Lung (tissue), 12 donors: Measurements from ENCODE around the gene RGS16. TPM values are rescaled to one million over a fixed set of nuclear protein-coding genes. Genes with fewer than 3 reads are reported as not detected.

Experiments
- ATAC-seq: fragments of 200-7000 bp; cut with Tn5 transposase; one replicate; pipeline ENCODE4 v1.9.1; 2020; ENCODE audit warnings: moderate number of reproducible peaks; ENCODE audit not compliant: insufficient read depth, low FRiP score
- DNase-seq, 3 donors: peaks; one replicate each; pipeline ENCODE4 v3.0.0-alpha.2; 2013 to 2017
- H3K27ac ChIP-seq, 2 donors: one replicate each; pipeline ENCODE4 v1.5.1; 2013; ENCODE audit warnings: mild to moderate bottlenecking in 2 of 2, moderate library complexity in 2 of 2, control low read depth in 1 of 2, inconsistent platforms in 1 of 2, low read depth in 1 of 2, low read length in 1 of 2
- H3K27me3 ChIP-seq, 3 donors: one replicate each; pipeline ENCODE4 v1.5.1; 2013; ENCODE audit warnings: low read length in 2 of 3; ENCODE audit not compliant: control insufficient read depth in 3 of 3, insufficient read depth in 3 of 3
- H3K36me3 ChIP-seq, 4 donors: one replicate each; pipeline ENCODE4 v1.5.1; 2013; ENCODE audit warnings: low read length in 4 of 4, mild to moderate bottlenecking in 1 of 4, moderate library complexity in 1 of 4; ENCODE audit not compliant: control insufficient read depth in 4 of 4, insufficient read depth in 4 of 4
- H3K4me1 ChIP-seq, 5 donors: one replicate each; pipeline ENCODE4 v1.5.1; 2013; ENCODE audit warnings: low read length in 5 of 5, mild to moderate bottlenecking in 2 of 5, moderate library complexity in 1 of 5; ENCODE audit not compliant: control insufficient read depth in 5 of 5, insufficient read depth in 5 of 5
- H3K4me3 ChIP-seq: one replicate; pipeline ENCODE4 v1.5.1; 2013; ENCODE audit warnings: mild to moderate bottlenecking, control low read depth, moderate library complexity
- H3K9ac ChIP-seq, 2 donors: one replicate each; pipeline ENCODE4 v1.5.1; 2013; ENCODE audit warnings: low read length in 2 of 2, control low read depth in 1 of 2; ENCODE audit not compliant: insufficient read depth in 1 of 2
- H3K9me3 ChIP-seq, 4 donors: one replicate each; pipeline ENCODE4 v1.5.1; 2013; ENCODE audit warnings: low read length in 3 of 4, mild to moderate bottlenecking in 1 of 4, moderate library complexity in 1 of 4; ENCODE audit not compliant: control insufficient read depth in 4 of 4, insufficient read depth in 3 of 4
- CTCF ChIP-seq: IDR thresholded peaks from 2 replicates; pipeline ENCODE4 v1.5.1; 2012; ENCODE audit warnings: mild to moderate bottlenecking; ENCODE audit errors: control extremely low read depth, extremely low read depth
- WGBS, 2 donors: extraction: QIAGEN DNeasy Blood & Tissue Kit; methylation state at CpG; one replicate each; pipeline ENCODE4 v1.1.7; 2013; 5-methylcytosine and 5-hydroxymethylcytosine counted together
- polyA plus RNA-seq, 2 donors: library from polyadenylated mRNA; stranded (reverse); fragments of 200-250 nt; gene quantifications; one replicate each; pipeline ENCODE4 v1.2.1, GENCODE V29; 2013
- total RNA-seq, 2 donors: library from RNA; depleted of rRNA in 1 of 2; stranded (reverse); fragments of >200 nt in 1 of 2; gene quantifications; one replicate each; pipeline ENCODE4 v1.2.1, GENCODE V29; 2014 to 2021
- donor health status: control.
- donor health status: control.
- donor health status: Bipolar disorder and iron deficiency.
- donor health status: healthy.
- donor health status: DM: yes; HTN: yes; CAD: no.

Gene RGS16
- total and polyA plus RNA-seq, 4 donors = 12.3 to 26.6 (median 15.0) TPM

GRCh38 chr1:182611326-182611725 is 7.1 kb upstream of the RGS16 start:
- no peak for ATAC-seq
- H3K4me1 ChIP-seq = peaks cover 0 to 17% (median 7%) of the 10 kb centered on the region in 5 donors
- DNase-seq = no peak

GRCh38 chr1:182610606-182611194 is 6.5 kb upstream of the RGS16 start:
- H3K27ac ChIP-seq = no peak overlapping the region
- WGBS, 2 donors = 83 to 92% methylated on average over 6 of the region's 6 CpGs
- H3K9ac ChIP-seq = no peak overlapping the region
- H3K27me3 ChIP-seq = peaks cover 0 to 5% (median 0%) of the 10 kb centered on the region in 3 donors
- no peak for TF ChIP-seq CTCF
- ATAC-seq (no peak), DNase-seq (peak in 1 of 3 donors; percentile 29)
- H3K4me1 ChIP-seq = peaks cover 0 to 11% (median 4%) of the 10 kb centered on the region in 5 donors
- H3K36me3 ChIP-seq = no peaks in the 10 kb centered on the region
- no peak overlapping the region for H3K4me3 ChIP-seq
- no peaks in the 10 kb centered on the region for H3K9me3 ChIP-seq

More at GRCh38 chr1:182611326-182611725, 7.1 kb upstream of the RGS16 start:
- WGBS, 2 donors = 80 to 92% methylated on average over 1 of the region's 1 CpG
- Histone ChIP-seq H3K9ac (no peak overlapping the region), H3K27ac (no peak overlapping the region), H3K4me3 (no peak overlapping the region), H3K27me3 (peaks cover 0 to 7% (median 0%) of the 10 kb centered on the region in 3 donors), H3K9me3 (no peaks in the 10 kb centered on the region), H3K36me3 (no peaks in the 10 kb centered on the region)
- TF ChIP-seq CTCF = no peak

- Histone ChIP-seq H3K4me1 (peaks cover 0 to 8% (median 6%) of the 10 kb centered on the region in 5 donors), H3K27ac (no peak overlapping the region), H3K27me3 (peaks cover 0 to 12% (median 0%) of the 10 kb centered on the region in 3 donors), H3K9me3 (no peaks in the 10 kb centered on the region), H3K4me3 (no peak overlapping the region), H3K9ac (no peak overlapping the region), H3K36me3 (no peaks in the 10 kb centered on the region)
- DNase-seq (peak in 1 of 3 donors; percentile 60), ATAC-seq (no peak)
- WGBS, 2 donors = 86 to 90% methylated on average over 9 of the region's 9 CpGs
- TF ChIP-seq CTCF = no peak
Measured at GRCh38 chr1:182608845-182609610, 4.8 kb upstream of the RGS16 start.
